CD4-positive, alpha-beta T cell treated with Interleukin-17A for 4 hours (primary cell): ENCODE measurements around the gene GALNT17.
"Not testable (repeated sequence)": the region's sequence is repeated elsewhere in the genome, so short reads cannot be mapped to it uniquely, and the experiment has no call there.

Experiments
- DNase-seq: peaks from one replicate; pipeline ENCODE4 v3.0.0-alpha.2; 2020; ENCODE audit warnings: mixed read lengths

GALNT17 gene

DNA sequence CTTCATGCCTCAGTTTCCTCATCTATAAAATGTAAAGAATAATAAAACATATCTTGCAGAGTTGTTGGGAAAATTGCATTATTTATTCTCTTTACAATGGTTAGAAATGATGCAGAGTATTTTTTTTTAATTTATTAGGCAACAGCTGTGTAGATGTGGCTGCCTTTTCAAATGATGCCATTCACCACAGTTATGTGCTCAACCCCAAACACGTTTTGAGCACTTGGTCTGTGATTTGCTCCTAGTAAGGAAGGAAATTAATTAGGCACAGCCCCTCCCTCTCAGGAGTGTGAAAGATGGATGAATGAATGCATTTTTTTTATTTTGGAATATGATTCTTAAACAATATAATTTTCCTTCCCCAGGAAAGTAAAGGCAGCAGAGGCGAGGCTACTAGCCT, 575.1 kb downstream of the GALNT17 start:
- DNase-seq = no peak

DNA sequence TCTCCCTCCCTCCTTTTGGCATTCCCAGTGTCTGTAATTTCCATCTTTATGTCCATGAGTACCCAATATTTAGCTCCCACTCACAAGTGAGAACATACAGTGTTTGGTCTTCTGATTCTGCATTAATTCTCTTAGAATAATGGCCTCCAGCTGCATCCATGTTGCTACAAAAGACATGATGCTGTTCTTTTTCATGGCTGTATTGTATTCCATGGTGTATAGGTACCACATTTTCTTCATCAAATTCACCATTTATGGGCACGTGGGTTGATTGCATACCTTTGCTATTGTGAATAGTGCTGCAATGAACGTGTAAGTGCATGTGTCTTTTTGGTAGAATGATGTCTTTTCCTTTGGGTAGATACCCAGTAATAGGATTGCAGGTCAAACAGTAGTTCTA, 576.8 kb downstream of the GALNT17 start:
- DNase-seq = no peak

DNA sequence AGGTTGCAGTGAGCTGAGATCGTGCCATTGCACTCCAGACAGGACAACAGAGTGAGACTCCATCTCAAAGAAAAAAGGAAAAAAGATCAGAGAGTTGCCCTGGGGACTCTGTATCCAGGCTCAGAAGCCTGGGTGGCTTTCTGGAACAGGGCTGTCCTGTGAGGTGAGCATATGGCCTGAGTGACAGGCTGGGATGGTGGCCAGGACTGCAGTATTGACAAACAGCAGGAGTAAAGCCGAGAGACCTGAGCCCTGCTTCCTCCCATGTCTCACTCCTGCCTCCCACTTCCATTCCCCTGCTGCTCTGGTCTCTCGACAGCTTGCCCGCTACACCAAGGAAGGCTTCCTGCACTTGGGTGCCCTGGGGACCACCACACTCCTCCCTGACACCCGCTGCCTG, 578.5 kb downstream of the GALNT17 start:
- no peak for DNase-seq

DNA sequence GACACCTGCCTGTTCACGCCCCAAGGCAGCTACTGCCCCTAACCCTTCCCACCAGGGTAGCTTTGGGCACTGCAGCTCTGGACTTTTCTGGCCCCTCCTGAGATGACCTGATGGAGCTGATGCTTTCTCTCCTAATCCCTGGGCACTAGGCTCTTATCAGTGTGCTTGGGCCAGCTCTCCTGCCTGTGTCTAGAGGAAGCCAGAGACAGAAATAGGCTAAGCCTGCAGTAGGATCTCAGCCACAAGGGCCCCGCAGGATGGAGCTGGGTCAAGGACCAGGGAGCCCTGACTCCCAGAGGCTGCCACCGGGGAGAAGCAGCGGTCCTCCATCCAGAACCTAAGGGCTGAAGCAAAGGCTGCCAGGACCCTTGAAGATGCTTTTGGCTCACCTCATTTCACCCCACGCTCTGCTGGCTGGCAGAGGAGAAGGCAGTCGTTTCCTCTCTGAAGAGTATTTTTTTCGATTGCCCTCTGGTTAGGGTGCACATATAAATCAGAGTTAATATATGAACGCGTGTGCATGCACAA, 580.8 kb downstream of the GALNT17 start:
- no peak for DNase-seq

DNA sequence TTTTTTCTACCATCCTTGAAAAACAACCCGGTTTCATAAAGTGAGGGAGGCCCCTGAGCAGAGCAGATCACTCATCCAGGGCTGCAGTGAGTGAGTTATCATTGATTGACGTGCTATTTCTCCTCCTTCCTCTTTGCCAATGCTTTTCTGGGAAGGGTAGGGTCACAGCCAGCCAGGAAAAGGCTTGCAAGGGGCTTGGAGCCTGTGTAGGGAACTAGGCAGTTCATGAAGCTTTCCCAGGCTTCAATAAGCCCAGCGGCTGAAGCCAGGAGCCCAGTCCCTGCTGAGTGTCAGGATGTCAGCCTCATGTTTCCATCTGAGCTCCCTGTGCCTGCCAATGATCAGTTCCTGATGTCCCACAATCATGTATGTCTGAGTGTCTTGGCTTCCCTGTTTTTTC, 584.7 kb downstream of the GALNT17 start:
- no peak for DNase-seq

DNA sequence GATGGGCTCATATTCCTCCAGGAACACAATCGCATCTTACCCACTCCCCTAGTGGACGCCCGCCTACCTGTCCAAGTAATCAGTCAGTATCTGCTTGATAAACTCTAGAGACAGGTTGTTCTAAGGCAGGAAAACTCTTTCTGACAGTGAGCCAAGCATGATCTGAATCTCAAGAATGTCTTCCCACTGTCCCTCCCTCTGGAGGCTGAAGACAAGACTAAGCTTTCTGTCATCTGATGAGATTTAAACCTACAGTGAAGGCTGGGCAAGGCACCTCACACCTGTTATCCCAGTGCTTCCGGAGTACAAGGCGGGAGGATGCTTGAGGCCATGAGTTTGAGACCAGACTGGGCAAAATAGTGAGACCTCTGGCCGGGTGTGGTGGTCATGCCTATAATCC, 586.6 kb downstream of the GALNT17 start:
- DNase-seq = no peak

DNA sequence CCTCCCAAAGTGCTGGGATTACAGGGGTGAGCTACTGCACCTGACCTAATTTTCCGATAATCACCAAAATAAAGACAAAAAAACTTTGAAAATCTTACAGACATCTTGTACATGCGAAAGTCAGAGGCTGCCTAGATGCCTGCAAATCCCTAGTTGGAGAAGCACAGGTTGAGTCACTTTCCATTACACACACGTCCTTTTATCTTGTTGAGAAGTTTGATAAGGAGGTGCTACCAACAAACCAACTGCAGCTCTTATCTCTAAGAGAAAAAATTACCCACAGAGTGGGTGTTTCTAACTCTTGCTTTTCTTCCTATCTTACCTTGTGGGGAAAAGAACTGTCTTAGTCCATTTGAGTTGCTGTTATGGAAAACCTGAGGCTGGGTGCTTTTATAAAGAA, 589.8 kb downstream of the GALNT17 start:
- no peak for DNase-seq

DNA sequence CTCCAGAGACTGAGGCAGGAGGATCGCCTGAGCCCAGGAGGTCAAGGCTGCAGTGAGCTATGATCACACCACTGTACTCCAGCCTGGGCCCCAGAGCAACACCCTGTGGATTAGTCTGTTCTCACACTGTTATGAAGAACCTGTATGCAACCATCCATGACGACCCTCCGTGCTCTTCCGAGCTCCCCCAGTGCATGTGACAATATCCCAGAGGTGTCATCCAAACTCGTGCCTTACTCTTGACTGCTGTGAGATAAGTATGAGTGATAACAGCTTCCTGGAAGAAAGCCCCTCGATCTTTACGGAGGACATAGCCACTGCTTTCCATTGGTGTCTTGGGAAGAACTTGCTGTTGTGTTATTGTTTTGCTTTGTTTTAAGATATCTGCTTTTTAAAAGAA, 591.9 kb downstream of the GALNT17 start:
- no peak for DNase-seq

DNA sequence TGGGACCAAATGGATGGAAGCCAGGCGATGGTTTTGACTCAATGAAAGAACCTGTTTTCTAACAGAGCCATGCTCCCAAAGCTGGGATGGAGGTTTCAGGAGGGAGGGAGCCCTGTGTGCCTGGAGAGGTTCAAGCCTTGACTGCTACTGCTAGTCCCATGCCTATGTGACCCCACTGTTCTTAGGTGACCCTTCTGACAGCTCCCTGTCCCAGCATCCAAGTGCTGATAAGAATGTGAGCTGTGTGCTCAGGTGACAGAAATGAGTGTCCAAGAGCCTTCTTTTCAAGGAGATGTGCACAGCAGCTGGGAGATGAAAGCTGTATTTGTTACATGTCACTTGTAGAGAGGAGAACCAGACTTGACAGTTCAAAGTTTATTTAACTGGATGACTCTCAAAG, 595.4 kb downstream of the GALNT17 start:
- DNase-seq = no peak

DNA sequence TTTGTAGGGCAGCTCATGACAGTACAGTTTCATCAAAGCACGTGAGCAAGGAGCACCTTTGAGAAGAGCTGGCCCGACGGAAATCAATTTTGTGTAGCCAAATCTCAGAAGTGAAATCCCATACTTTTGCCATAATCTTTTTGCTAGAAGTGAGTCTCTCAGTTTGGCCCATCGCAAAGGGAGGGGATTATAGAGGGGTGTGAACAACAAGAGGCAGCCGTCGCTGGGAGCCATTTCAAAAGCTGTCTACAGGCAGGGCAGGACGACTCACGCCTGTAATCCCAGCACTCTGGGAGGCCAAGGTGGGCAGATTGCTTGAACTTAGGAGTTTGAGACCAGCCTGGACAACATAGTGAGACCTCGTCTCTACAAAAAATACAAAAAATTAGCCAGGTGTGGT, 599.8 kb downstream of the GALNT17 start:
- no peak for DNase-seq

DNA sequence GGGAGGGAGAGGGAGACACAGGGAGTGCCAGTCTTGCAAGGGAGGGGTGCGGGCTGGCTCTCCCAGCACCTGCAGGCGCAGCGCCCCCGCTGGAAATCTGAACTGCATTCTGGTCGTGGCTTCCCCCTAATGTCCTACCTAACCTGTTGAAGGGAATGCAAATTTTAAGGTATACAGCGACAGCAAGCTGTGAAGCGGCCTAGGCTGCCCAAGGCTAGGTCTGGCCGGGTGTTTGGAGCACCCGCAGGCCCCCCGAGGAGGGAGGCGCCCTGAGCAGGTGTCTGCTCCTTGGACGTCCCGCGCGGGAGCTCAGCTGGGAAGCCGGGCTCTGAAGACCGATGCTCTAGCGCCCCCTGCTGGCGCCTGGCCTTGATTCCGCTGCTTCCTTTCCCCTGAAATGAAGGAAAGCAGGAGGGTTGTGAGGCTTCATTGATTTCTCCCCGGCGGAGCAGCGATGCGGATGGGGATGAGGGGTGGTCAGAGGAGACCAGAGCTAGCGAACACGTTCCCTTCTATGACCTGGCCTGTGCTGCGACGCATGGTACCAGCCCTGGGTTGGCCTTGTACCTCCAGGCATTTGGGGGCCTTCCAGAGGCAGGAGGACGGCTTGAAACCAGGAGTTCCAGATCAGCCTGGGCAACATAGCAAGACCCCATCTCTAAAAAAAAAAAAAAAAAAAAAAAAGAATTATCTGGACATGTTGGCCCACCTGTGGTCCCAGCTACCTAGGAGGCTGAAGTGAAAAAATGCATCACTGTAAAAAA, 601.3 kb downstream of the GALNT17 start:
- DNase-seq = peak; percentile 69

DNA sequence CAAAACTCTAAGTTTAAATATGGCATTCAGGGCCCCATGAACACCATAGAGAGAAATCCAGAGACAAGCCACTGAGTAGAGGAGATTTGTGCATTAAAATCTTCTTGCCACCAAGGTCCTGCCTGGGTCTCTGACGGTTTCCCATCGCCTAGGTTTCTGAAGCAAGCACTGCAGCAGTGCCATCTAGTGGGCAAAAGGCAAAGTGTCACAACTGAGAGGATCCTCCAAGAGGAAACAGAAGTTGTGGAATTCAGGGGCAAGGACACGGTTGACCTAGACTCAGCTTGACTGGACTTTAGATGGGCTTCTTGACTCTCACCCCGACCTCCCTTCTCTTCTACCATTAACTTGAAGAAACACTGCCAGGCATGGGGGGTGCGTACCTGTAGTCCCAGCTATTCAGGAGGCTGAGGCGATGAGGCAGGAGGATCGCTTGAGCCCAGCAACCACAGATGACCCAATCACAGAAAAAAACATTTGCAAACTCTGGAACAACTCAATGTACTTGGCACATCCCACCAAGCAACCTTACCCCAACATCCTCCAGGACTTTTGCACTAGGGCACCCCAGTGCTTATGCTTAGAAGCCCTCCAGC, 604.1 kb downstream of the GALNT17 start:
- DNase-seq = peak; percentile 34

DNA sequence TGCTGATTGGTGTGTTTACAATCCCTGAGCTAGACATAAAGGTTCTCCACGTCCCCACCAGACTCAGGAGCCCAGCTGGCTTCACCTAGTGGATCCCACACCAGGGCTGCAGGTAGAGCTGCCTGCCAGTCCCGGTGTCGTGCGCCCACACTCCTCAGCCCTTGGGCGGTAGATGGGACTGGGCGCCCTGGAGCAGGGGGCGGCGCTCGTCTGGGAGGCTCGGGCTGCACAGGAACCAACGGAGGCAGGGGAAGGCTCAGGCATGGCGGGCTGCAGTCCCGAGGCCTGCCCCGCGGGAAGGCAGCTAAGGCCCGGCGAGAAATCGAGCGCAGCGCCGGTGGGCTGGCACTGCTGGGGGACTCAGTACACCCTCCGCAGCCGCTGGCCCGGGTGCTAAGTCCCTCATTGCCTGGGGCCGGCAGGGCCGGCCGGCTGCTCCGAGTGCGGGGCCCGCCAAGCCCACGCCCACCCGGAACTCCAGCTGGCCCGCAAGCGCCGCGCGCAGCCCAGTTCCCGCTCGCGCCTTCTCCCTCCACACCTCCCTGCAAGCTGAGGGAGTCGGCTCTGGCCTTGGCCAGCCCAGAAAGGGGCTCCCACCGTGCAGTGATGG, 606.1 kb downstream of the GALNT17 start:
- not testable (repeated sequence) for DNase-seq

DNA sequence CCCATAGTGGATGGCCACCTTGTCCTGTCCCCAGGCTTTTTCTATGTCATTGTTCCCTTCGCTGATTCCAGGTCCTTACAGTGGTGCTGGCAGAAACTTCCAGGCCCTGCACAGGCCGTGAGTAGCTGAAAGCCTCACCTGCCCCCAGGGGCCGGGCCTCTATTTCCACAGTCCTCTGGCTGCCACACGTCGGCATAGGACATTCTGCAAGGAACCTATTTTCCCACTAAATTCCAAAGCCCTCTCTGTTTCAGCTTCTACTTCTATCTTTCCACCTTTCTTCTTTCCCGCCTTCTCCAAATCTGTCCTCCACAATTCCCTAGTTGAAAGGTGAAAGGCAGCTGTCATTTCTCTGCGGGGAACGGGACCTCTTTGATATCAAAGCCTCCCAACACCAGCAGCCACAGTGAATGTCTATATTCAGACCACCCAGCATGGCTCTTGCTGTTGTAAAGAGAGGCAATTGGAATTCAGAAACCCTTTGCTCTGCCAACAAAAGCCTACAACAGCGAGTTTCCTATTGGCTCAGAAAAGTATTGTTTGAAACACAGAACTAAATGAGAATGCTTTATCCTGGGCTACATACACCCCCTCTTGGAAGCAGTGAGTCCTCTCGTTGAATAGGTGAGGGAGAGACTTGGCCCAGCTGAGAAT, 607.7 kb downstream of the GALNT17 start:
- DNase-seq = no peak

DNA sequence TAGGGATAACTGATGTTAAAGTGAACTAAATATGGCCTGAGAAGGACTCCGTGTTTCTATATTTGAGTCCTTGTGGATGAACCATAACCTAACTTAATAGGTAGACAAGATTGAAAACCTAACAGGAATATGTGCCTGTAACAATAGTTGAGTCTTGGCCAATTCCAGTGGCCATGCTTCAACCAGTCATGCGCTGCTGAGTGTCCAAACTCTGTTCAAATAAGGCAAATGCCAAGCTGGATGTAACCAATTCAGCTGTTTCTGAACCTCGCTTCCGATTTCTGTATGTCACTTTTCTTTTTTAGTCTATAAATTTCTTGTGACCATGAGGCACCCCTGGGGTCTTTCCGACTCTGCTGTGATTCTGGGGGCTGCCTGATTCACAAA, 608.2 kb downstream of the GALNT17 start:
- no peak for DNase-seq

DNA sequence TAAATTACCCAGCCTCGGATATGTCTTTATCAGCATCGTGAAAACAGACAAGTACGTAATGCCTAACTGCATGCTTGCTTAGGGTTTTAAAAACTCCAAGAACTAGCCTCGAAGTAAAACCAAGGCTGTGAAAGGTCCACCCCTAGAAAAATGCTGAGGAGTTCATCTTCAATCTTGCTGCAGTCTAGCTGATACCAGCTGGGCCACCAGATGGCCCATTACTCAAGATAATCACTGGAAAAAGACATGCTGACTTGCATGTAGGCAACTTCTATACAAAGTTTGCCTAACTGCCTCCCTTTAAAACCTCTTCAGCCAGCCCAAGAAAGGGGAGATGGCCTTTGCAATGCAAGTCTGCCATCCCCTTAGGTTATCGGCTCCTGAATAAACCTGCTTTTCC, 614.1 kb downstream of the GALNT17 start:
- DNase-seq = no peak

DNA sequence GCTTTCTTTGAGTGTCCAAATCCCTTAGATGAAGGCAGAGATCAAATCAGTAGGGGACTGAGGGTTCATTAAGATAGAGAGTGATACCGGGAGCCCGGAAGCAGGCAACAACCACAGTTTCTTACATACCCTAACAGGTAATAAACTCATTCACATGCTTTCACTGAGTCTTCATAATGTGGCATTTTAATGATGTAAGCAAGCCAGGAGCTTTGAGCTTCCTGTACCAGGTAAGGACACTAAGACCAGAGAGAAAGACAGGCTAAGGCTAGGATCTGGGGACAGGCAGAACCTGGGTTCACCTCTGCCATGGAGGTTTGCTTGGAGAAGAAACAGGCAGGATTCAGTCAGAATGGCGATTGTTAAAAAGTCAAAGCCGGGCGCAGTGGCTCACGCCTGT, 618.3 kb downstream of the GALNT17 start:
- no peak for DNase-seq

DNA sequence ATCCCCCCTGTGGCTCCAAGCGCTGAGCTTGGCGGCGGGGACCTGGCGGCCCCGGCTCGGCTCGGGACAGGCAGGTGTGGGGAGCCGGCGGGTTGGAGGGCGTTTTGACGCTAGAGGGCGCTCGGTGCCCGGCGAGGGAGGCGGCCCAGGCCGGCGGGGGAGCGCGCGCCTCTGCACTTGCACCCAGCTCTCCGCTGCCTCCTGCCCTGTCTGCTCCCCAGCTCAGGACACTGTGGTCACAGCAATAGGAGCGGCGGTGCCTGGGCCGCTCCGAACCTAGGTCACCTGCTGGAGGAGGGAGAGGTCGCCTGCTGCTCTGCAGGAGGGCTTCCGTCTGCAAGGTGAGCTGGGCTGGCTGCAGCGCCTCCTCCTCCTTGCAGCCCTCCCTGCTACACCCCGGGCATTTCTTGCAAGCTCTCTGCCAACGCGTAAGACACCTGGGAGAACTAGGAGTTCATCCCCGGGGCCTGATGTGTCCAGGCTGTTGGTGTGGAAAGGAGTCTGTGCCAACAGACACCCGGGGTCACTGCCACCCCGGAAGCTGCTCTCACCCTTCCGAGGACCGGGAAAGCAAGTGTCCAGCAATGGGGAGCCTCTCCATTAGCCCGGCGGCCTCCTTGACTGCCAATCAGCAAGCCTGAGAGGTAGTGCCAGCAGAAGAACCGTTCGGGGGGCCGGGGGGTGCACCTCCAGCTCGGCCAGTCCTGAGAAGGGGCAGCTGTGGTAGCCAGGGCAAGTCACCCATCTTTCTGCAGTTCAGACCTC, 620.4 kb downstream of the GALNT17 start:
- no peak for DNase-seq

DNA sequence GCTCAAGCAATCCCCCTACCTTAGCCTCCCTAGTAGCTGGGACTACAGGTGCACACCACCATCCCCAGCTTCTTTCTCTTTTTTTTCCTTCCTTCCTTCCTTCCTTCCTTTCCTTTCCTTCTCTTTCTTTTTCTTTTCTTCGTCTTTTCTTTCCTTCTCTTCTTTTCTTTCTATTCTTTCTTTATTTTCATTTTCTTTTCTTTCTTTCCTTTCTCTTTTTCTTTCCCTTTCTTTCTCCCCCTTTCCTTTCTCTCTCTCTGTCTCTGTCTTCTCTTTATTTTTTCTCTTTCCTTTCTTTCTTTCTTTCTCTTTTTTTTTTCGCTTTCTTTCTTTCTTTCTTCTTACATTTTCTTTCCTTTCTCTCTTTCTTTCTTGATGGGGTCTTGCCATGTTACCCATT, 621.3 kb downstream of the GALNT17 start:
- DNase-seq = no peak

DNA sequence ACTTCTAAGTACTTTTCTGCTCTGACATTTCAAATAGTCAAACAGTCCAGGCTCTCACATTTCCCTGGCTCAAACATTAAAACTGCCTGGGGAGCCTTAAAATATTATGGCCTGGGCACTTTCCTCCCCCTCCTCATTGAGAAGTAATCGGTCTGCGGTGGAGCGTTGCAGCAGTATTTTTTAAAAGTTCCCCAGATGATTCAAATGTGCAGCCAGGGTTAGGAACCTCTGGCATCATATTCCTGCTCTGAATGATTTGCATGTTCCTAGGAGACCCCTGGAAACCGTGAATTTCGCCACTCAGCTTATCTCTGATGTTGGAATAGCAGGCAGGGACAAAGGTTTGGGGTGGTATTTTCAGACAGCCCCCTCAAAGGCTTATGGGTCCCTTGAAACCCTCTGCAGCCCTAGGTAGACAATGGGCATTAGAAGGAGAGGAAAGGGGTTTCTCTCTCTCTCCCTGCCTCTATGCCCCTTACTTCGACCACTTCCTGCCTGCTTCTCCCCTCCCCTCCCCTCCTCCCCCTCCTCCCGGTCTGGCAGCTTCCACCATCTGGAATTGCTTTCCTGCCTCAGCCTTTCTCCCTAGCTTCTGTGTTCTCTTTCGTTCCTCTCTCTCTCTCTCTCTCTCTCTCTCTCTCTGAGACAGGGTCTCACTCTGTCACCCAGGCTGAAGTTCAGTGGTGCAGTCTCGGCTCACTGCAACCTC, 622.2 kb downstream of the GALNT17 start:
- DNase-seq = no peak

DNA sequence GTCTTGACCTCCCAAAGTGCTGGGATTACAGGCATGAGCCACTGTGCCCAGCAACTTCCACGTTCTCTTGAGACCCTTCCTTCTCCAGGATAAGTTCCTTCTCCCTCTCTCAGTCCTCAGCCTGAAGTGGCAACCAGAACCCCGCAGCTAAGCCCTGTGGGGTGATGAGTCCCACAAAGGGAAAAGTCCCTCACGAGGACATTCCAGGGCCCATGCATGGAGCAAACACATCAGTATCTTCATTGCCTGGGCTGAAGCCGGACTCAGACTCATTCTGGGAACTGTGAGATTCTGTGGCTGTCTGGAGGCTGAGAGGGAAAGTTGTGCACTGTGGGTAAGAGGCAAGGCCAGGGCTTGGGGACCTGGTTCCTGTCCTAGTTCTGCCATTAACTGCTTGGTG, 622.9 kb downstream of the GALNT17 start:
- no peak for DNase-seq

DNA sequence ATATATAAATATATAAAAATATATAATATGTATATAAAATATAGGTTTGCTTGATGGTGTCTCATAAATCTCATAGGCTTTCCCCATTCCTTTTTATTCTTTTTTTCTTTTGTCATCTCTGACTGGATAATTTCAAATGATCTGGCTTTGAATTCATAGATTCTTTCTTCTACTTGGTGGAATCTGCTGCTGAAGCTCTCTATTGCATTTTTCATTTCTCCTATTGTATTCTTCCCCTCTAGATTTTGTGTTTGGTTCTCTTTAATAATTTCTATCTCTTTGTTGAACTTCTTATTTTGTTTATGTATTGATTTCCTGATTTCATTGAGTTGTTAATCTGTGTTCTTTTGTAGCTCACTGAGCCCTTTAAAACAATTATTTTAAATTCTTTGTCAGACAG, 629.4 kb downstream of the GALNT17 start:
- no peak for DNase-seq
